SK-N-SH treated with all-trans-retinoic acid at 6 μM for 48 hours (cell line): ENCODE results near the gene SUCO.

ENCODE experiments used
- RARB ChIP-seq: fragments of 250-450 bp; sonication (Bioruptor Pico); IDR thresholded peaks from 2 replicates; pipeline ENCODE4 v1.8.0; 2021; ENCODE audit warnings: mild to moderate bottlenecking, moderate library complexity
- ZFP3 ChIP-seq: fragments of 250-450 bp; sonication (Bioruptor Pico); IDR thresholded peaks from 2 replicates; pipeline ENCODE4 v1.5.0; 2020; ENCODE audit warnings: mild to moderate bottlenecking, moderate library complexity
- ZNF8 ChIP-seq: fragments of 450-650 bp; formaldehyde crosslinking; IDR thresholded peaks from 2 replicates; pipeline ENCODE4 v1.5.0; 2020; ENCODE audit warnings: mild to moderate bottlenecking, moderate library complexity
- TF ChIP-seq, protein P1 (sequence below): fragments of 250-450 bp; sonication (Bioruptor Pico); IDR thresholded peaks from 2 replicates; pipeline ENCODE4 v1.5.1; 2020; ENCODE audit warnings: low read depth, mild to moderate bottlenecking, moderate library complexity

- no peak for TF ChIP-seq ZNF8 (CRISPR knock-in tag)
- TF ChIP-seq, protein P1, sequence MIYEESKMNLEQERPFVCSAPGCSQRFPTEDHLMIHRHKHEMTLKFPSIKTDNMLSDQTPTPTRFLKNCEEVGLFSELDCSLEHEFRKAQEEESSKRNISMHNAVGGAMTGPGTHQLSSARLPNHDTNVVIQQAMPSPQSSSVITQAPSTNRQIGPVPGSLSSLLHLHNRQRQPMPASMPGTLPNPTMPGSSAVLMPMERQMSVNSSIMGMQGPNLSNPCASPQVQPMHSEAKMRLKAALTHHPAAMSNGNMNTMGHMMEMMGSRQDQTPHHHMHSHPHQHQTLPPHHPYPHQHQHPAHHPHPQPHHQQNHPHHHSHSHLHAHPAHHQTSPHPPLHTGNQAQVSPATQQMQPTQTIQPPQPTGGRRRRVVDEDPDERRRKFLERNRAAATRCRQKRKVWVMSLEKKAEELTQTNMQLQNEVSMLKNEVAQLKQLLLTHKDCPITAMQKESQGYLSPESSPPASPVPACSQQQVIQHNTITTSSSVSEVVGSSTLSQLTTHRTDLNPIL (CRISPR knock-in tag): no peak
- no peak for TF ChIP-seq RARB (CRISPR knock-in tag)
- no peak for TF ChIP-seq ZFP3 (CRISPR knock-in tag)
These were observed 16.8 kb downstream of the SUCO start for GRCh38 chr1:172549621-172550280.
